Body of pancreas (tissue), 4 donors: Measurements from ENCODE around the gene GNL3. TPM values are rescaled to one million over a fixed set of nuclear protein-coding genes. Genes with fewer than 3 reads are reported as not detected.

Experiments used
- ATAC-seq: fragments of 150-250 bp; one replicate; pipeline ENCODE4 v1.9.1; 2016
- DNase-seq, 4 donors: peaks; one replicate each; pipeline ENCODE4 v3.0.0-alpha.2; 2019
- H3K27ac ChIP-seq, 4 donors: fragments of 200-600 bp; sonication (generic); 1 replicate in 3 of 4; 2 replicates in 1 of 4; pipeline versions ENCODE4 v1.5.1 to v1.6.1; 2016 to 2019; ENCODE audit warnings: mild to moderate bottlenecking in 1 of 4, mixed read lengths in 1 of 4, moderate library complexity in 1 of 4
- H3K27me3 ChIP-seq, 2 donors: fragments of 200-600 bp; sonication (generic); one replicate each; pipeline ENCODE4 v1.6.0; 2016; ENCODE audit warnings: mild to moderate bottlenecking in 1 of 2
- H3K36me3 ChIP-seq, 2 donors: fragments of 200-600 bp; sonication (generic); replicated peaks in 1 of 2; 2 replicates each; pipeline ENCODE4 v1.5.1; 2016; ENCODE audit warnings: low read depth in 2 of 2; ENCODE audit not compliant: insufficient read depth in 1 of 2
- H3K4me1 ChIP-seq: fragments of 200-600 bp; sonication (generic); one replicate; pipeline ENCODE4 v1.6.0; 2016
- H3K4me3 ChIP-seq, 2 donors: fragments of 200-600 bp; sonication (generic); 1 replicate in 1 of 2; 2 replicates in 1 of 2; pipeline ENCODE4 v1.5.1; 2016 to 2019
- H3K9me3 ChIP-seq, 3 donors: fragments of 200-600 bp; sonication (generic); 1 replicate in 2 of 3; 2 replicates in 1 of 3; pipeline ENCODE4 v1.5.1; 2016
- POLR2A ChIP-seq, 3 donors: fragments of 450-650 bp; IDR thresholded peaks; one replicate each; pipeline ENCODE4 v1.6.1; 2016; ENCODE audit warnings: antibody characterized with exemption in 3 of 3, mild to moderate bottlenecking in 2 of 3
- WGBS, 2 donors: methylation state at CpG; one replicate each; pipeline ENCODE4 v1.1.5; 2017; 5-methylcytosine and 5-hydroxymethylcytosine counted together
- intact Hi-C: fragments of 100-400 bp; cut with DNase I; formaldehyde crosslinking; loops from one replicate; pipeline ENCODE4 v1.15.1; 2023
- total RNA-seq, 2 donors: library from RNA; depleted of rRNA; stranded (reverse); fragments of >200 nt; gene quantifications; one replicate each; pipeline ENCODE4 v1.1.0, GENCODE V29; 2016
- TF ChIP-seq, protein P1 (sequence below), 7 experiments: fragments of 450-650 bp in 4 of 7; fragments of 200-600 bp in 3 of 7; sonication (generic) in 3 of 7; IDR thresholded peaks; one replicate each; pipeline ENCODE4 v1.5.1; 2016 to 2019; ENCODE audit warnings: antibody characterized with exemption in 7 of 7

The GNL3 gene
- total RNA-seq, 2 donors from 2014 or later = 46.2 to 122 TPM

GRCh38 chr3:52714335-52715302 lies 28.8 kb downstream of the GNL3 start:
- TF ChIP-seq, protein P1, sequence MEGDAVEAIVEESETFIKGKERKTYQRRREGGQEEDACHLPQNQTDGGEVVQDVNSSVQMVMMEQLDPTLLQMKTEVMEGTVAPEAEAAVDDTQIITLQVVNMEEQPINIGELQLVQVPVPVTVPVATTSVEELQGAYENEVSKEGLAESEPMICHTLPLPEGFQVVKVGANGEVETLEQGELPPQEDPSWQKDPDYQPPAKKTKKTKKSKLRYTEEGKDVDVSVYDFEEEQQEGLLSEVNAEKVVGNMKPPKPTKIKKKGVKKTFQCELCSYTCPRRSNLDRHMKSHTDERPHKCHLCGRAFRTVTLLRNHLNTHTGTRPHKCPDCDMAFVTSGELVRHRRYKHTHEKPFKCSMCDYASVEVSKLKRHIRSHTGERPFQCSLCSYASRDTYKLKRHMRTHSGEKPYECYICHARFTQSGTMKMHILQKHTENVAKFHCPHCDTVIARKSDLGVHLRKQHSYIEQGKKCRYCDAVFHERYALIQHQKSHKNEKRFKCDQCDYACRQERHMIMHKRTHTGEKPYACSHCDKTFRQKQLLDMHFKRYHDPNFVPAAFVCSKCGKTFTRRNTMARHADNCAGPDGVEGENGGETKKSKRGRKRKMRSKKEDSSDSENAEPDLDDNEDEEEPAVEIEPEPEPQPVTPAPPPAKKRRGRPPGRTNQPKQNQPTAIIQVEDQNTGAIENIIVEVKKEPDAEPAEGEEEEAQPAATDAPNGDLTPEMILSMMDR (IDR thresholded peaks at IDR 0.05) = no peak
- TF ChIP-seq POLR2A (IDR thresholded peaks at IDR 0.05) = no peak
- Histone ChIP-seq H3K27me3 (no peaks in the 10 kb centered on the region), H3K4me3 (no peak overlapping the region), H3K4me1 (no peaks in the 10 kb centered on the region), H3K9me3 (no peaks in the 10 kb centered on the region), H3K27ac (no peak overlapping the region), H3K36me3 (no peaks in the 10 kb centered on the region)
- DNase-seq = peak in 2 of 4 donors; percentile 20 to 54
- ATAC-seq = peak; percentile 30
- WGBS, 2 donors = 53 to 68% methylated on average over 14 to 39 of the region's 39 CpGs
- intact Hi-C loops = no loop called here

DNA sequence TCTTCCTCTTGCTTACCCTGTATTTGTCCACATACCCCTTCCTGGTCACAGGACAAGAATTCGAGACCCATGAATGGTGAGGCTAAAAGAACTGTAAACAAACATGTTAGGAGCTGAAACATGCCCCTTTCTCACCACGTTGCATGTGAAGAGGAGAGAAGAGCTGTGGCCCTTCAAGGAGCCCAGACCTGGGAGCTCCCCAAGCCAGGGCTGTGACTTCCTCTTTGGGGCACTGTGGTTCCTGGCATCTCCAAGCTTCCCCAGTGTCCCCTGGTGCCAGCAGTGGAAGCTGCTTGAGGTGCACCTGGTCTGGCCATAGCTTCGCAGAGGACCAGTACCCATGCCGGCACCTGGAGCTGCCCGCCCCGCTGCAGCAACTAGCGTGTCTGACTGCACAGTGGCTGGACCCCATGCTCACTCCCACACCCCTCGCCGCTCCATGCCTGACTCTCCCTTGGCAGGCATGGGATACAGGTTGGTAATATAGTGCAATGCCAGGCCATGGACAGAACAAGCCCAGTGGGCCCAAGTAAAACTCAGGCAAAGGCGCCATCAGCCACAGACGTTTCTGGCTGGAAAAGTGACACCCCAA lies 30.0 kb downstream of the GNL3 start:
- Histone ChIP-seq H3K9me3 (no peaks in the 10 kb centered on the region), H3K4me1 (no peaks in the 10 kb centered on the region), H3K36me3 (no peaks in the 10 kb centered on the region), H3K4me3 (no peak overlapping the region), H3K27me3 (no peaks in the 10 kb centered on the region), H3K27ac (no peak overlapping the region)
- intact Hi-C loops = no loop called here
- TF ChIP-seq, protein P1 (IDR thresholded peaks at IDR 0.05) = no peak
- TF ChIP-seq POLR2A (IDR thresholded peaks at IDR 0.05) = no peak
- DNase-seq = no peak
- ATAC-seq = no peak
- WGBS, 2 donors = 89 to 93% methylated on average over 5 to 11 of the region's 11 CpGs

DNA sequence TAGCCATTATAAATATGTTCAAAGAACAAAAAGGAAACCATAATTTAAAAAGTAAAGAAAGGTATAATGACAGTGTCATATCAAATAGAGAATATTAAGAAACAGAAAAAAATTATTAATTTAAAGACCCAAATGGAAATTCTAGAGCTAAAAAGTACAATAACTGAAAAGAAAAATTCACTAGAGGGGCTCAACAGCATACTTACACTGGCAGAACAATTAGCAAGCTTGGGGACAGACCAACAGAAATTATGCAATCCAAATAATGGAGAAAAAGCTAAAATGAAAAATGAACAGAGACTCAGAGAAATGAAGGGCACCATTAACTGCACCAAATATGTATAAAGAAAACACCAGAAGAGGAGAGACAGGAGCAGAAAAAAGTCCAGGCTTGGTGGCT lies 33.8 kb downstream of the GNL3 start:
- Histone ChIP-seq H3K27me3 (no peaks in the 10 kb centered on the region), H3K4me1 (no peaks in the 10 kb centered on the region), H3K36me3 (no peaks in the 10 kb centered on the region), H3K9me3 (no peaks in the 10 kb centered on the region), H3K4me3 (no peak overlapping the region), H3K27ac (no peak overlapping the region)
- DNase-seq = no peak
- intact Hi-C loops = no loop called here
- no peak for ATAC-seq
- TF ChIP-seq, protein P1 (IDR thresholded peaks at IDR 0.05) = no peak
- TF ChIP-seq POLR2A (IDR thresholded peaks at IDR 0.05) = no peak

DNA sequence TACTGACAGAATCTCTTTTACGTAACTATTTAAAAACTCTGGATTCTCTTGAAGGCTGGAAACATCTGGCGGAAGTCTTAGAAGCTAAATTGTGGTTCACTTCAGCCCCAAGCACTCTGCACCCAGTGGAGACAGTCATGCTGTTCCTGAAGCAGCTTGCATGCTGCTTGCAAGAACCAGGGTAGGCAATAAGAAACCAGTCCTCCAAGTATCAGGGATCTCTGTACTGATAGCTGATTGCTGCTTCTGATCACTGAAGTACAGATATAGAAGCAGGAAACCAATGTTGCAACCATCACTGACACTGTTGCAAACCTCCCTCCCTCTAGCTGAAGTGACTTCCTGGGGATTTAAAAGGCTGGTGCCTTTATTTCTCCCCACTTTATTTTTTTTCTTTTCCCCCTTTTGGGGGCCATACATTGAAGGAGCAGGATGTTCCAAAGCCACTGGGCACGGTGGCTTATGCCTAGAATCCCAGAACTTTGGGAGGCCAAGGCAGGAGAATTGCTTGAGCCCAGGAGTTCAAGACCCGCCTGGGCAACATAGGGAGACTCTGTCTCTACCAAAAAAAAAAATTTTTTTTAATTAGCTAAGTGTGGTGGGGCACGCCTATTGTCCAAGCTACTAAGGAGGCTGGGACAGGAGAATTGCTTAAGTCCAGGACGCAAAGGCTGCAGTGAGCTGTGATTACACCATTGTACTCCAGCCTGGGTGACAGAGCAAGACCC lies 35.3 kb downstream of the GNL3 start:
- no peak overlapping the region for H3K27ac ChIP-seq
- no peaks in the 10 kb centered on the region for H3K4me1 ChIP-seq
- 78 to 81% methylated on average over 6 of the region's 6 CpGs for WGBS, 2 donors
- H3K27me3 ChIP-seq = no peaks in the 10 kb centered on the region
- no peak overlapping the region for H3K4me3 ChIP-seq
- H3K36me3 ChIP-seq = no peaks in the 10 kb centered on the region
- no peak for TF ChIP-seq POLR2A (IDR thresholded peaks at IDR 0.05)
- TF ChIP-seq, protein P1 (IDR thresholded peaks at IDR 0.05) = no peak
- DNase-seq (no peak), ATAC-seq (no peak)
- no peaks in the 10 kb centered on the region for H3K9me3 ChIP-seq
- intact Hi-C loops = no loop called here
